ENCODE measurements around the gene ABCE1. TPM values are rescaled to one million over a fixed set of nuclear protein-coding genes. Genes with fewer than 3 reads are reported as not detected.

ABCE1 gene
- total and polyA plus RNA-seq, 8 donors: 35.1 to 91.9 (median 78.6) TPM

DNA sequence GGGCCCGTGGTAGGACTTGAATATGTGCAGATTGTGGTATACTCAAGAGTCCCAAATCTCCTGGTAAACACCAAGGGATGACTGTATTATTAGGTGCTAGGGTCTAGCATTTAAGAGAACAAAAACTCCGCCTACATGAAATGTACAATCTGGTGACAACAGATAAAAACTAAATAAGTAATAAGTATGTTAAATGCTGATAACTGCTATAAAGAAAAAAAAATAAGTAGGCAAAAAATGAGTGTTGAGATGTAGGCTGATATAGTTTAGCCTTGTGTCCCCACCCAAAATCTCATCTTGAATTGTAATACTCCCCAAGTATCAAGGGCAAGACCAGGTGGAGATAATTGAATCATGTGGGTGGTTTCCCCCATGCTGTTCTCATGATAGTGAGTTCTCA, 58.9 kb downstream of the ABCE1 start:
- DNase-seq: no peak
- Histone ChIP-seq H3K4me1 (no peaks in the 10 kb centered on the region), H3K27ac (no peak overlapping the region), H3K9me3 (no peaks in the 10 kb centered on the region), H3K27me3 (no peaks in the 10 kb centered on the region), H3K36me3 (peaks cover 0 to 87% of the 10 kb centered on the region in 2 donors), H3K4me3 (no peak overlapping the region)
- TF ChIP-seq, protein P1, sequence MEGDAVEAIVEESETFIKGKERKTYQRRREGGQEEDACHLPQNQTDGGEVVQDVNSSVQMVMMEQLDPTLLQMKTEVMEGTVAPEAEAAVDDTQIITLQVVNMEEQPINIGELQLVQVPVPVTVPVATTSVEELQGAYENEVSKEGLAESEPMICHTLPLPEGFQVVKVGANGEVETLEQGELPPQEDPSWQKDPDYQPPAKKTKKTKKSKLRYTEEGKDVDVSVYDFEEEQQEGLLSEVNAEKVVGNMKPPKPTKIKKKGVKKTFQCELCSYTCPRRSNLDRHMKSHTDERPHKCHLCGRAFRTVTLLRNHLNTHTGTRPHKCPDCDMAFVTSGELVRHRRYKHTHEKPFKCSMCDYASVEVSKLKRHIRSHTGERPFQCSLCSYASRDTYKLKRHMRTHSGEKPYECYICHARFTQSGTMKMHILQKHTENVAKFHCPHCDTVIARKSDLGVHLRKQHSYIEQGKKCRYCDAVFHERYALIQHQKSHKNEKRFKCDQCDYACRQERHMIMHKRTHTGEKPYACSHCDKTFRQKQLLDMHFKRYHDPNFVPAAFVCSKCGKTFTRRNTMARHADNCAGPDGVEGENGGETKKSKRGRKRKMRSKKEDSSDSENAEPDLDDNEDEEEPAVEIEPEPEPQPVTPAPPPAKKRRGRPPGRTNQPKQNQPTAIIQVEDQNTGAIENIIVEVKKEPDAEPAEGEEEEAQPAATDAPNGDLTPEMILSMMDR (IDR thresholded peaks at IDR 0.05): no peak
- intact Hi-C loops (cut with DNase I): no loop called here
- ATAC-seq: no peak

DNA sequence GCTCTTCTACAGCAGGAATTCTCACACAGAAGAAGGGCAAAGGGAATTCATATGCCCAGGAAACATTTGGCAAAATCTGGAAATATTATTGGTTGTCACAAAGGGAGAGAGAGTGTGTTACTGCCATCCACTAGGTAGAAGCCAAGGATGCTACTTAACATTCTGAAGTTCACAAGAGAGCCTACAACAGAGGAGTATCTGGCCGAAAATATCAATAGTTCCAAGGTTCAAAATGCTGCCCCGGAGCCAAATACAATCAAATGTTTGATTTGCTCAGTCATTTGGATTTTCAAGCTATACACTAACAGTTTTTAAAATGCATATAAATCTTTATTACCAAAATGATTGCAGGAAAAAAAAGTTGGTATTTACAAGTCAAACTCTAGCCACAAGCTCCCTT, 63.4 kb downstream of the ABCE1 start:
- Histone ChIP-seq H3K4me3 (no peak overlapping the region), H3K27me3 (no peaks in the 10 kb centered on the region), H3K27ac (no peak overlapping the region), H3K9me3 (no peaks in the 10 kb centered on the region), H3K4me1 (no peaks in the 10 kb centered on the region), H3K36me3 (peaks cover 0 to 83% of the 10 kb centered on the region in 2 donors)
- intact Hi-C loops (cut with DNase I): no loop called here
- ATAC-seq (no peak), DNase-seq (no peak)
- TF ChIP-seq, protein P1 (IDR thresholded peaks at IDR 0.05): no peak

DNA sequence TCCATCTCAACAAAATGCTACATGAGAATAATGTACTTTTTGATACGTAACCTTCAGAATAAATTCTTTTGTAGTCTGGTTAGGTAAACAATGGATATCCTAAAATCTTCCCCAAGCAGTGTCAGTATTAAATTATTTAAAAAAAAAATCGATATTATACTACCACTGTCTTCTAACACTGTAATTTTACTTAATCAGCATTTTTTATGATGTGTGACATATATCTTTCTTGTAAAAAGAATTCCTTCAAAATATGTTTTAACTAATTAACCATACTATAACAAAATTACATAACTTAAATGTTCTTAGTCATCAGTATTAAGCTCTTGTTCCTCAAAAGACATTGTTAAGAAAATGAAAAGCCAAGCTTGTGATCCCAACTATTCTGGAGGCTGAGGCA, 69.8 kb downstream of the ABCE1 start:
- ATAC-seq: no peak
- H3K27me3 ChIP-seq: no peaks in the 10 kb centered on the region
- peaks cover 0 to 4% of the 10 kb centered on the region in 2 donors for H3K4me1 ChIP-seq
- peaks cover 0 to 71% of the 10 kb centered on the region in 2 donors for H3K36me3 ChIP-seq
- no peak overlapping the region for H3K4me3 ChIP-seq
- H3K9me3 ChIP-seq: no peaks in the 10 kb centered on the region
- no peak overlapping the region for H3K27ac ChIP-seq
- TF ChIP-seq, protein P1 (IDR thresholded peaks at IDR 0.05): no peak
- intact Hi-C loops (cut with DNase I): no loop called here
- DNase-seq: no peak

DNA sequence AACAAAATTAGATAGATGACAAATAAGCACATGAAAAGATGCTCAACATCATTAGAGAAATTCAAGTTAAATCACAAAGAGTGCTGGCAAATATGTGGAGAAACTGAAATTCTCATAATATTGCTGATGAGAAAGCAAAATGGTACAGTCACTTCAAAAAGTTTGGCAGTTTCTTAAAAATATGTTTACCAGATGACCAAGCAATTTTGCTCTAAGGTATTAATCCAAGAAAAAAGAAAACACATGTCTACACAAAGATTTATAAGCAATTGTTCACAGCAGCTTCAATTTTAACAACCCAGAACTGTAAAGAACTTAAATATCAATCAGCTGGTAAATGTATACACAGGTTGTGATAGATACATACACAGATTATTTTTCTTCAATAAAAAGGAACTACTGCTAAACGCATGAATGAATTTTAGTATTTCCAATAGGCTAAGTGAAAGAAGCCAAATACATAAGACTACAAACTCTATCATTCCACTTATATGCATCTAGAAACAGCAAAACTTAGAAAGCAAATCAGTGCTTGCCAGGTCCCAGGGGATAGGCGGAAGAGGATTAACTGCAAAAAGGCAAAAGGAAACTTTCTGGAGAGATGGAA, 70.6 kb downstream of the ABCE1 start:
- TF ChIP-seq, protein P1 (IDR thresholded peaks at IDR 0.05): no peak
- no peaks in the 10 kb centered on the region for H3K27me3 ChIP-seq
- no peak overlapping the region for H3K27ac ChIP-seq
- no peak for DNase-seq
- no peak overlapping the region for H3K4me3 ChIP-seq
- intact Hi-C loops (cut with DNase I): no loop called here
- H3K4me1 ChIP-seq: peaks cover 0 to 8% of the 10 kb centered on the region in 2 donors
- ATAC-seq: no peak
- H3K9me3 ChIP-seq: no peaks in the 10 kb centered on the region
- H3K36me3 ChIP-seq: peaks cover 0 to 71% of the 10 kb centered on the region in 2 donors

DNA sequence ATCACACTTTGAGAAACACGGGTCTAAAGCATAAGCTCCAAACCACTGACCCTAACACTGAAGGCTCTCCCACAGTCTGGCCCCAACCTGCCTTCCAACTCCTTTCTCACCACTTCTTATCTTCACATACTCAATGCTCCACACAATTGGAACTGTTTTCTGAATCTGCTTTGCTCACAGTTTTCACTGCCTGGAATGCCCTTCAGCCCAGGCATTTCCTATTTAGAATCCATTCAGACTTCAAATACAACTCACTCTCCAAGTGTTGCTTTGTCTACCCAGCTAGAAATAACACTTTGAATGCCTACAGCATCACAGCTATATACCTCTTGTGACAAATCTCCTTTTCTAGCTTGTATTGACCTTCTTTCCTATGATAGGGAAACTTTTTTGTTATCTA, 72.1 kb downstream of the ABCE1 start:
- DNase-seq: no peak
- Histone ChIP-seq H3K4me1 (peaks cover 0 to 15% of the 10 kb centered on the region in 2 donors), H3K9me3 (no peaks in the 10 kb centered on the region), H3K27me3 (no peaks in the 10 kb centered on the region), H3K4me3 (no peak overlapping the region), H3K36me3 (peaks cover 0 to 64% of the 10 kb centered on the region in 2 donors), H3K27ac (no peak overlapping the region)
- intact Hi-C loops (cut with DNase I): no loop called here
- ATAC-seq: no peak
- TF ChIP-seq, protein P1 (IDR thresholded peaks at IDR 0.05): no peak
